ENCODE results near the gene IFNE. TPM values are rescaled to one million over a fixed set of nuclear protein-coding genes. Genes with fewer than 3 reads are reported as not detected.

The IFNE gene
- total RNA-seq, 4 donors from 2014 or later = not detected

- H3K4me3 ChIP-seq = no peak overlapping the region
- TF ChIP-seq POLR2AphosphoS5 (IDR thresholded peaks at IDR 0.05) = no peak
- no peak for TF ChIP-seq POLR2A (IDR thresholded peaks at IDR 0.05)
- TF ChIP-seq EP300 (IDR thresholded peaks at IDR 0.05) = no peak
- no peak for TF ChIP-seq CTCF (IDR thresholded peaks at IDR 0.05)
- H3K36me3 ChIP-seq = no peaks in the 10 kb centered on the region
- no peak for ATAC-seq
- H3K4me1 ChIP-seq = no peaks in the 10 kb centered on the region
- H3K27ac ChIP-seq = no peak overlapping the region
- H3K9me3 ChIP-seq = no peaks in the 10 kb centered on the region
- H3K27me3 ChIP-seq = no peaks in the 10 kb centered on the region
- 73 to 77% methylated on average over 1 of the region's 1 CpG for WGBS, 2 donors (ENCODE audit: low coverage in 1 of 2)
These were observed 20.5 kb upstream of the IFNE start for GRCh38 chr9:21502586-21502985.

- 50 to 65% methylated on average over 3 to 5 of the region's 5 CpGs for WGBS, 2 donors (ENCODE audit: low coverage in 1 of 2)
- Histone ChIP-seq H3K9me3 (no peaks in the 10 kb centered on the region), H3K27ac (no peak overlapping the region)
These were observed 17.8 kb upstream of the IFNE start for GRCh38 chr9:21499912-21500311.

GRCh38 chr9:21491756-21492155, 9.6 kb upstream of the IFNE start:
- H3K27me3 ChIP-seq = peaks cover 3% of the 10 kb centered on the region
- H3K27ac ChIP-seq = no peak overlapping the region
- no peaks in the 10 kb centered on the region for H3K4me1 ChIP-seq
- ATAC-seq = no peak
- H3K9me3 ChIP-seq = no peaks in the 10 kb centered on the region
- WGBS, 2 donors (ENCODE audit: low coverage in 1 of 2) = 42 to 100% methylated on average over 1 of the region's 1 CpG
- no peak overlapping the region for H3K4me3 ChIP-seq
- TF ChIP-seq CTCF (IDR thresholded peaks at IDR 0.05) (no peak), EP300 (IDR thresholded peaks at IDR 0.05) (no peak), POLR2A (IDR thresholded peaks at IDR 0.05) (no peak), POLR2AphosphoS5 (IDR thresholded peaks at IDR 0.05) (no peak)
- H3K36me3 ChIP-seq = no peaks in the 10 kb centered on the region

More at GRCh38 chr9:21499912-21500311, 17.8 kb upstream of the IFNE start:
- Histone ChIP-seq H3K4me3 (no peak overlapping the region), H3K4me1 (no peaks in the 10 kb centered on the region), H3K36me3 (no peaks in the 10 kb centered on the region), H3K27me3 (no peaks in the 10 kb centered on the region)
- ATAC-seq = no peak
- TF ChIP-seq POLR2A (IDR thresholded peaks at IDR 0.05) (no peak), CTCF (IDR thresholded peaks at IDR 0.05) (no peak), EP300 (IDR thresholded peaks at IDR 0.05) (no peak), POLR2AphosphoS5 (IDR thresholded peaks at IDR 0.05) (no peak)

- no peaks in the 10 kb centered on the region for H3K36me3 ChIP-seq
- H3K27me3 ChIP-seq = no peaks in the 10 kb centered on the region
- TF ChIP-seq EP300 (IDR thresholded peaks at IDR 0.05) (no peak), CTCF (IDR thresholded peaks at IDR 0.05) (no peak), POLR2A (IDR thresholded peaks at IDR 0.05) (no peak), POLR2AphosphoS5 (IDR thresholded peaks at IDR 0.05) (no peak)
- H3K9me3 ChIP-seq = no peaks in the 10 kb centered on the region
- no peak overlapping the region for H3K27ac ChIP-seq
- no peak for ATAC-seq
- WGBS, 2 donors (ENCODE audit: low coverage in 1 of 2) = 32 to 67% methylated on average over 1 of the region's 1 CpG
- H3K4me1 ChIP-seq = no peaks in the 10 kb centered on the region
- no peak overlapping the region for H3K4me3 ChIP-seq
These were observed 550 bp downstream of the IFNE start for GRCh38 chr9:21481470-21482056.

GRCh38 chr9:21479152-21479702, 2.9 kb downstream of the IFNE start:
- no peak for ATAC-seq
- 66 to 76% methylated on average over 5 to 8 of the region's 8 CpGs for WGBS, 2 donors (ENCODE audit: low coverage in 1 of 2)

More at GRCh38 chr9:21479152-21479702, 2.9 kb downstream of the IFNE start:
- Histone ChIP-seq H3K27me3 (peaks cover 4% of the 10 kb centered on the region), H3K4me3 (no peak overlapping the region), H3K9me3 (no peaks in the 10 kb centered on the region), H3K4me1 (no peaks in the 10 kb centered on the region), H3K27ac (no peak overlapping the region), H3K36me3 (no peaks in the 10 kb centered on the region)
- no peak for TF ChIP-seq POLR2AphosphoS5 (IDR thresholded peaks at IDR 0.05)
- no peak for TF ChIP-seq POLR2A (IDR thresholded peaks at IDR 0.05)
- no peak for TF ChIP-seq EP300 (IDR thresholded peaks at IDR 0.05)
- no peak for TF ChIP-seq CTCF (IDR thresholded peaks at IDR 0.05)
